Right renal cortex interstitium (tissue), 3 donors: ENCODE results near the gene POU2F2. TPM values are rescaled to one million over a fixed set of nuclear protein-coding genes. Genes with fewer than 3 reads are reported as not detected.

Experiments
- polyA plus RNA-seq, 3 donors: library from polyadenylated mRNA; unstranded; fragments of 120-200 nt; gene quantifications; one replicate each; pipeline ENCODE4 v1.2.1, GENCODE V29; 2013; ENCODE audit not compliant: insufficient read length in 3 of 3

Gene POU2F2
- polyA plus RNA-seq, 3 donors = 0.72 to 1.3 (median 1.1) TPM

Other genes starting within 250 kb of the POU2F2 start
- gene ARHGEF1, start 249.3 kb downstream of the POU2F2 start, polyA plus RNA-seq = 10 to 100 TPM; 29.8 to 32.8 (median 30.4) TPM
- gene ERFL, start 204.0 kb downstream of the POU2F2 start, polyA plus RNA-seq = under 1 TPM; 0.06 to 0.07 (median 0.06) TPM
- 10 to 100 TPM; 42.3 to 79.3 (median 66.9) TPM for gene RABAC1, start 173.1 kb downstream of the POU2F2 start, polyA plus RNA-seq
- under 1 TPM in 1 of 3 donors, not detected in 2; 0.62 TPM for gene ATP1A3, start 138.2 kb downstream of the POU2F2 start, polyA plus RNA-seq
- 10 to 100 TPM; 19.1 to 20.0 (median 19.4) TPM for gene GRIK5, start 62.2 kb downstream of the POU2F2 start, polyA plus RNA-seq
- 10 to 100 TPM; 12.1 to 15.1 (median 14.0) TPM for gene ZNF574, start 56.3 kb downstream of the POU2F2 start, polyA plus RNA-seq
- 10 to 100 TPM; 21.8 to 25.7 (median 22.3) TPM for gene DEDD2, start 85.2 kb upstream of the POU2F2 start, polyA plus RNA-seq
- 1 to 10 TPM; 7.4 to 8.9 (median 8.3) TPM for gene ZNF526, start 87.9 kb upstream of the POU2F2 start, polyA plus RNA-seq
- gene GSK3A, start 110.2 kb upstream of the POU2F2 start, polyA plus RNA-seq = 10 to 100 TPM; 67.9 to 72.6 (median 69.1) TPM
- gene ERF, start 122.7 kb upstream of the POU2F2 start, polyA plus RNA-seq = 10 to 100 TPM; 50.1 to 63.8 (median 56.2) TPM
- gene CIC, start 136.8 kb upstream of the POU2F2 start, polyA plus RNA-seq = 10 to 100 TPM; 34.0 to 42.0 (median 39.2) TPM
- 1 to 10 TPM in 2 of 3 donors, under 1 TPM in 1; 0.86 to 1.6 (median 1.3) TPM for gene PRR19, start 169.7 kb upstream of the POU2F2 start, polyA plus RNA-seq
- gene PAFAH1B3, start 170.2 kb upstream of the POU2F2 start, polyA plus RNA-seq = 10 to 100 TPM; 77.1 to 83.4 (median 80.5) TPM
- under 1 TPM; 0.61 to 0.97 (median 0.72) TPM for gene TMEM145, start 180.9 kb upstream of the POU2F2 start, polyA plus RNA-seq
- gene MEGF8, start 193.2 kb upstream of the POU2F2 start, polyA plus RNA-seq = 10 to 100 TPM; 36.3 to 37.9 (median 36.7) TPM